H1 (cell line): ENCODE data around the gene SPATA13. TPM values are rescaled to one million over a fixed set of nuclear protein-coding genes. Genes with fewer than 3 reads are reported as not detected.

Experiments used
- CTCF ChIA-PET: fragments of 300-600 bp; sonication (Branson Sonifier 250); formaldehyde crosslinking; loops from one replicate; lab custom pipeline; 2021; ENCODE audit not compliant: partially characterized antibody; lab: Charles Lee
- POLR2A ChIA-PET: fragments of 300-600 bp; sonication (Branson Sonifier 250); formaldehyde crosslinking; loops from one replicate; lab custom pipeline; 2021; ENCODE audit warnings: inconsistent platforms; ENCODE audit not compliant: partially characterized antibody; lab: Charles Lee
- DNase-seq, 2 experiments: peaks; one replicate each; pipeline versions ENCODE4 v3.0.0 to v3.0.0-alpha.2; 2010 to 2022; ENCODE audit warnings: low spot score in 2 of 2, low read depth in 1 of 2, mixed read lengths in 1 of 2
- FAIRE-seq: peaks from 2 replicates; lab custom pipeline; 2011; peaks lifted over from hg19 to GRCh38; lab: Jason Lieb, UNC
- H2AFZ ChIP-seq: 2 replicates; pipeline ENCODE4 v1.8.1; 2012; ENCODE audit warnings: low read length, inconsistent platforms
- H2AK5ac ChIP-seq: 2 replicates; pipeline ENCODE4 v1.6.1; 2013; ENCODE audit warnings: low read depth, low read length
- H2BK120ac ChIP-seq: replicated peaks from 2 replicates; pipeline ENCODE3; 2013; ENCODE audit warnings: low read depth, low read length, inconsistent platforms
- H2BK12ac ChIP-seq: 2 replicates; pipeline ENCODE4 v1.6.1; 2013; ENCODE audit warnings: low read depth, low read length
- H2BK15ac ChIP-seq: 2 replicates; pipeline ENCODE4 v1.6.1; 2013; ENCODE audit warnings: low read length
- H2BK20ac ChIP-seq: 2 replicates; pipeline ENCODE4 v1.6.1; 2013; ENCODE audit warnings: low read length
- H2BK5ac ChIP-seq: 2 replicates; pipeline ENCODE4 v1.6.1; 2013; ENCODE audit warnings: low read depth, low read length
- H3K14ac ChIP-seq: 2 replicates; pipeline ENCODE4 v1.6.1; 2013; ENCODE audit warnings: inconsistent platforms; ENCODE audit not compliant: insufficient read length
- H3K18ac ChIP-seq: 2 replicates; pipeline ENCODE4 v1.6.1; 2013; ENCODE audit warnings: low read length; ENCODE audit errors: extremely low read depth
- H3K23ac ChIP-seq: 2 replicates; pipeline ENCODE4 v1.6.1; 2013; ENCODE audit warnings: inconsistent platforms; ENCODE audit not compliant: insufficient read length
- H3K23me2 ChIP-seq: 2 replicates; pipeline ENCODE4 v1.6.1; 2013; ENCODE audit warnings: low read depth, low read length
- H3K27ac ChIP-seq: 2 replicates; pipeline ENCODE4 v1.6.1; 2011; ENCODE audit warnings: low read depth, low read length, inconsistent platforms
- H3K27me3 ChIP-seq, 4 experiments: replicated peaks in 1 of 4; 1 replicate in 1 of 4; 2 replicates in 3 of 4; pipeline versions ENCODE4 v1.6.1 to v1.8.1; 2011 to 2013; ENCODE audit warnings: low read length in 3 of 4, mild to moderate bottlenecking in 3 of 4, inconsistent platforms in 2 of 4, mixed read lengths in 2 of 4, moderate library complexity in 1 of 4; ENCODE audit not compliant: control insufficient read depth in 3 of 4, insufficient read depth in 3 of 4; ENCODE audit errors: extremely low read depth in 1 of 4
- H3K36me3 ChIP-seq, 4 experiments: 2 replicates each; pipeline versions ENCODE4 v1.6.1 to v1.8.1; 2011 to 2013; ENCODE audit warnings: mild to moderate bottlenecking in 4 of 4, low read length in 3 of 4, moderate library complexity in 2 of 4, control low read depth in 1 of 4, inconsistent platforms in 1 of 4; ENCODE audit not compliant: insufficient read depth in 4 of 4, control insufficient read depth in 2 of 4
- H3K4ac ChIP-seq: replicated peaks from 2 replicates; pipeline ENCODE3; 2013; ENCODE audit warnings: low read length, low read depth, mixed read lengths, inconsistent platforms; ENCODE audit not compliant: insufficient read length
- H3K4me1 ChIP-seq, 4 experiments: replicated peaks in 1 of 4; 1 replicate in 1 of 4; 2 replicates in 3 of 4; pipeline versions ENCODE4 v1.6.1 to v1.8.1; 2011 to 2013; ENCODE audit warnings: low read length in 3 of 4, inconsistent platforms in 2 of 4, mixed read lengths in 1 of 4; ENCODE audit not compliant: insufficient read depth in 4 of 4, control insufficient read depth in 3 of 4
- H3K4me2 ChIP-seq, 2 experiments: 2 replicates each; pipeline versions ENCODE4 v1.6.1 to v1.8.1; 2011 to 2013; ENCODE audit warnings: low read depth in 2 of 2, low read length in 2 of 2, control low read depth in 1 of 2, inconsistent platforms in 1 of 2, mild to moderate bottlenecking in 1 of 2; ENCODE audit not compliant: insufficient read depth in 1 of 2
- H3K4me3 ChIP-seq, 4 experiments: fragments of 200-600, 300-600 bp in 1 of 4; sonication (generic), shearing (Covaris generic), sonication (Bioruptor Twin) in 1 of 4; 2 replicates each; pipeline versions ENCODE4 v1.5.1 to v1.8.1; 2011 to 2016; ENCODE audit warnings: low read length in 4 of 4, low read depth in 3 of 4, control low read depth in 2 of 4, inconsistent platforms in 2 of 4, mild to moderate bottlenecking in 2 of 4, mixed read lengths in 1 of 4, moderate library complexity in 1 of 4; ENCODE audit not compliant: insufficient read depth in 2 of 4; ENCODE audit errors: extremely low read depth in 1 of 4
- H3K56ac ChIP-seq: replicated peaks from 2 replicates; pipeline ENCODE3; 2013; ENCODE audit warnings: low read depth, mild to moderate bottlenecking, mixed read lengths, low read length, inconsistent platforms; ENCODE audit not compliant: insufficient read length
- H3K79me1 ChIP-seq: 2 replicates; pipeline ENCODE4 v1.6.1; 2013; ENCODE audit warnings: low read depth, low read length, control low read depth
- H3K79me2 ChIP-seq, 2 experiments: 2 replicates each; pipeline versions ENCODE4 v1.6.1 to v1.8.1; 2012 to 2013; ENCODE audit warnings: low read length in 2 of 2, mild to moderate bottlenecking in 2 of 2, inconsistent platforms in 1 of 2; ENCODE audit not compliant: insufficient read depth in 2 of 2, control insufficient read depth in 1 of 2
- H3K9ac ChIP-seq, 4 experiments: replicated peaks in 1 of 4; 1 replicate in 1 of 4; 2 replicates in 3 of 4; pipeline versions ENCODE4 v1.6.1 to v1.8.1; 2011 to 2013; ENCODE audit warnings: low read depth in 3 of 4, low read length in 3 of 4, control low read depth in 2 of 4, mild to moderate bottlenecking in 2 of 4, moderate library complexity in 2 of 4, inconsistent platforms in 1 of 4; ENCODE audit errors: extremely low read depth in 1 of 4
- H3K9me3 ChIP-seq, 2 experiments: 2 replicates each; pipeline versions ENCODE4 v1.6.1 to v1.8.1; 2012 to 2013; ENCODE audit warnings: mild to moderate bottlenecking in 2 of 2, moderate library complexity in 2 of 2, control low read depth in 1 of 2, inconsistent platforms in 1 of 2, low read depth in 1 of 2, low read length in 1 of 2, mixed read lengths in 1 of 2; ENCODE audit not compliant: insufficient read depth in 2 of 2
- H4K20me1 ChIP-seq, 2 experiments: replicated peaks in 1 of 2; 2 replicates each; pipeline versions ENCODE3 to v1.8.1; 2011 to 2013; ENCODE audit warnings: inconsistent platforms in 2 of 2, low read length in 2 of 2, mild to moderate bottlenecking in 1 of 2; ENCODE audit not compliant: insufficient read depth in 2 of 2, control insufficient read depth in 1 of 2
- H4K5ac ChIP-seq: 2 replicates; pipeline ENCODE4 v1.6.1; 2013; ENCODE audit warnings: low read length, low read depth, mixed read lengths, inconsistent platforms; ENCODE audit not compliant: insufficient read length
- H4K8ac ChIP-seq: 2 replicates; pipeline ENCODE4 v1.8.0; 2013; ENCODE audit warnings: mild to moderate bottlenecking, moderate library complexity, low read length, inconsistent platforms; ENCODE audit not compliant: insufficient read depth; ENCODE audit errors: extremely low read depth
- H4K91ac ChIP-seq: replicated peaks from 2 replicates; pipeline ENCODE3; 2013; ENCODE audit warnings: low read length, mixed read lengths, inconsistent platforms; ENCODE audit not compliant: insufficient read length
- ASH2L ChIP-seq: fragments of 200-600, 300-600 bp; sonication (generic); IDR thresholded peaks from one replicate; pipeline ENCODE4 v1.7.1; 2017; ENCODE audit warnings: low read length
- BCL11A ChIP-seq, 2 experiments: IDR thresholded peaks; one replicate each; pipeline ENCODE4 v1.6.1; 2011; ENCODE audit warnings: low read depth in 2 of 2, low read length in 2 of 2, mild to moderate bottlenecking in 2 of 2
- CBX8 ChIP-seq: fragments of 300-800, 300-1000 bp; sonication (generic); IDR thresholded peaks from 2 replicates; pipeline ENCODE4 v1.7.1; 2016; ENCODE audit warnings: low read depth, low read length, borderline replicate concordance
- CHD2 ChIP-seq: IDR thresholded peaks from 2 replicates; pipeline ENCODE4 v1.6.1; 2012; ENCODE audit warnings: low read length, improper control_type of control experiment
- CREB1 ChIP-seq: IDR thresholded peaks from 2 replicates; pipeline ENCODE4 v1.6.1; 2012; ENCODE audit warnings: inconsistent platforms
- EP300 ChIP-seq, 2 experiments: IDR thresholded peaks; 1 replicate in 1 of 2; 2 replicates in 1 of 2; pipeline ENCODE4 v1.6.1; 2011 to 2012; ENCODE audit warnings: low read depth in 2 of 2, low read length in 2 of 2, mild to moderate bottlenecking in 2 of 2, borderline replicate concordance in 1 of 2, inconsistent platforms in 1 of 2, moderate library complexity in 1 of 2
- GABPA ChIP-seq: IDR thresholded peaks from 2 replicates; pipeline ENCODE4 v1.6.1; 2011; ENCODE audit warnings: mild to moderate bottlenecking, low read length, moderate library complexity, borderline replicate concordance; ENCODE audit not compliant: insufficient read depth
- HDAC2 ChIP-seq, 2 experiments: fragments of 300-600 bp in 1 of 2; sonication (generic) in 1 of 2; IDR thresholded peaks; 2 replicates each; pipeline ENCODE4 v1.6.1; 2011 to 2012; ENCODE audit warnings: low read depth in 2 of 2, low read length in 2 of 2, mild to moderate bottlenecking in 2 of 2, moderate library complexity in 2 of 2, borderline replicate concordance in 1 of 2, inconsistent platforms in 1 of 2
- JUND ChIP-seq: IDR thresholded peaks from 2 replicates; pipeline ENCODE4 v1.6.1; 2011; ENCODE audit warnings: mild to moderate bottlenecking, improper control_type of control experiment, low read length
- KDM4A ChIP-seq: IDR thresholded peaks from one replicate; pipeline ENCODE4 v1.7.1; 2012; ENCODE audit warnings: low read depth, mild to moderate bottlenecking, moderate library complexity, low read length, inconsistent platforms; ENCODE audit not compliant: severe bottlenecking
- MAFK ChIP-seq: IDR thresholded peaks from 2 replicates; pipeline ENCODE4 v1.6.1; 2012; ENCODE audit warnings: low read depth, mild to moderate bottlenecking, improper control_type of control experiment, low read length
- RBBP5 ChIP-seq: IDR thresholded peaks from 2 replicates; pipeline ENCODE4 v1.7.1; 2012; ENCODE audit warnings: low read depth, mild to moderate bottlenecking, inconsistent platforms, low read length, moderate library complexity, borderline replicate concordance
- RXRA ChIP-seq: IDR thresholded peaks from 2 replicates; pipeline ENCODE4 v1.6.1; 2011; ENCODE audit warnings: low read depth, mild to moderate bottlenecking, low read length, moderate library complexity; ENCODE audit not compliant: insufficient read depth
- TAF7 ChIP-seq: optimal IDR thresholded peaks from 2 replicates; pipeline ENCODE3; 2011; ENCODE audit warnings: low read depth, mild to moderate bottlenecking, inconsistent platforms, low read length, moderate library complexity, borderline replicate concordance
- TEAD4 ChIP-seq: IDR thresholded peaks from 2 replicates; pipeline ENCODE4 v1.6.1; 2012; ENCODE audit warnings: low read depth, low read length, inconsistent platforms, mixed read lengths
- WGBS, 2 experiments: shearing (Covaris generic) in 1 of 2; methylation state at CpG; one replicate each; pipeline versions ENCODE4 v1.1.6 to v1.1.7; 2013 to 2015; ENCODE audit warnings: low lambda C conversion rate in 2 of 2, mixed read lengths in 2 of 2, inconsistent platforms in 1 of 2, low coverage in 1 of 2, missing lambda C conversion rate in 1 of 2; ENCODE audit not compliant: insufficient replicate concordance in 2 of 2, insufficient coverage in 1 of 2, insufficient read length in 1 of 2; ENCODE audit errors: extremely low coverage in 1 of 2, missing lambda C conversion rate in 1 of 2; 5-methylcytosine and 5-hydroxymethylcytosine counted together
- polyA plus RNA-seq, 7 experiments: library from polyadenylated mRNA; depleted of rRNA in 3 of 7; stranded (reverse) in 5 of 7; unstranded in 2 of 7; fragments of >200 nt in 5 of 7; fragments of 200-250 nt in 2 of 7; gene quantifications; 1 replicate in 5 of 7; 2 replicates in 1 of 7; 4 replicates in 1 of 7; pipeline versions ENCODE4 v1.2.1 to v1.2.3, GENCODE V29; 2011 to 2013; ENCODE audit warnings: missing spikeins in 2 of 7, mixed read lengths in 2 of 7
- total RNA-seq: library from RNA; stranded (reverse); fragmentation: NEBNext Ultra II Directional; extraction: Animal tissue kit (Norgen Biotek cat#: 25700); gene quantifications from 2 replicates; pipeline ENCODE4 v1.2.1, GENCODE V29; 2021

SPATA13 gene
- total and polyA plus RNA-seq, 2 of the 8 experiments (the other 6 are each of a cell fraction or from before 2014, with no cell fraction given), result 12.6 to 30.9 TPM

DNA sequence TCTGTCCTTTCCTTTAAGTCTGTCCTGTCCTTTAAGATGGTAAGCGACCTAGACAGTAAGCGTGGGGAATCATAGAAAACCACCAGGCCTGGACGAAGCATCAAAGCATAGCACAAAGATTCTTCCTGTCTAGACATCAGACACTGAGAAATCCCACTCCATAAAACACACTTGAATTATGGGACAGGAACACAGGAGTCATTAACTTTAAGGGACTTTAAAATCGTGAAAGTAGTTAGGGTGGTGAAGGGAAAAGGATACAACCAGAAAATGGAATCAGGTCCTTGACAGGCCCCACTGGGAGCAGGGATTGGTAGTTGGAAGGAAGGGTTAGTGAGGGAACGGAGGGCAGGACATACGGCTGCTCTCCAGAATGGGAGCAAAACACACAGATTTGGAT is 117.2 kb downstream of the SPATA13 start:
- Histone ChIP-seq H4K20me1 (peaks cover 2 to 4% of the 10 kb centered on the region in 2 experiments), H3K56ac (no peak overlapping the region), H2AK5ac (no peak overlapping the region), H3K9ac (no peak overlapping the region), H3K79me1 (no peaks in the 10 kb centered on the region; the same call in 1 of the 2 replicates), H2BK20ac (no peak overlapping the region), H2BK15ac (no peak overlapping the region), H3K4me3 (no peak overlapping the region), H3K27ac (no peak overlapping the region), H3K4ac (no peak overlapping the region), H3K27me3 (no peaks in the 10 kb centered on the region), H2BK5ac (no peak overlapping the region), H3K14ac (no peak overlapping the region), H4K8ac (no peak overlapping the region), H4K91ac (no peak overlapping the region), H2AFZ (no peak overlapping the region), H2BK120ac (no peak overlapping the region), H3K79me2 (no peaks in the 10 kb centered on the region), H2BK12ac (no peak overlapping the region), H3K4me2 (no peak overlapping the region), H3K23me2 (no peaks in the 10 kb centered on the region), H3K36me3 (no peaks in the 10 kb centered on the region), H3K9me3 (no peaks in the 10 kb centered on the region), H4K5ac (no peak overlapping the region), H3K18ac (no peak overlapping the region), H3K4me1 (no peaks in the 10 kb centered on the region), H3K23ac (no peak overlapping the region)
- POLR2A ChIA-PET, result no interaction called here
- CTCF ChIA-PET, result no interaction called here
- 91% methylated on average over 6 of the region's 6 CpGs; no CpG with 5 or more reads in 1 of the 2 experiments for WGBS, 2 experiments
- DNase-seq (no peak), FAIRE-seq (no peak)
- TF ChIP-seq RXRA (no peak), JUND (no peak), EP300 (IDR thresholded peaks at IDR 0.05; ENCODE audit: borderline replicate concordance in 1 of 2, low read depth in 2 of 2, low read length in 2 of 2) (no peak), CREB1 (no peak), MAFK (no peak), RBBP5 (no peak), KDM4A (no peak), BCL11A (IDR thresholded peaks at IDR 0.05; ENCODE audit: low read depth in 2 of 2, low read length in 2 of 2) (no peak), TAF7 (no peak), ASH2L (no peak), GABPA (no peak), CHD2 (no peak), CBX8 (no peak), HDAC2 (IDR thresholded peaks at IDR 0.05; ENCODE audit: borderline replicate concordance in 1 of 2, low read depth in 2 of 2, low read length in 2 of 2) (no peak), TEAD4 (no peak)
